Activated gamma-delta T cell treated with anti-CD3 and anti-CD28 coated beads, Interleukin-2, amount 50 U/mL, for 16 hours (primary cell): ENCODE data around the gene SPTBN1.
A peak's percentile ranks its signal among the peaks of the same experiment; 100 is the strongest.

Experiments
- DNase-seq: peaks from one replicate; pipeline ENCODE4 v3.0.0-alpha.2; 2020; ENCODE audit warnings: low read depth

The SPTBN1 gene

GRCh38 chr2:54455563-54456361 is at the start of gene SPTBN1:
Gene SPTBN1 (plus strand): TSS chr2:54456327. CDS start chr2:54526419, 70,092 bp downstream.
- no peak for DNase-seq

- no peak for DNase-seq
These were observed 48.4 kb upstream of the SPTBN1 start for GRCh38 chr2:54407693-54408092.

- DNase-seq: no peak
These were observed 47.8 kb upstream of the SPTBN1 start for GRCh38 chr2:54408288-54408687.

GRCh38 chr2:54409752-54410151 is 46.4 kb upstream of the SPTBN1 start:
- no peak for DNase-seq

- no peak for DNase-seq
These were observed 44.2 kb upstream of the SPTBN1 start for GRCh38 chr2:54411801-54412354.

GRCh38 chr2:54416166-54416813 is 39.8 kb upstream of the SPTBN1 start:
- no peak for DNase-seq

- DNase-seq: no peak
These were observed 39.2 kb upstream of the SPTBN1 start for GRCh38 chr2:54416938-54417337.

- DNase-seq: no peak
These were observed 38.5 kb upstream of the SPTBN1 start for GRCh38 chr2:54417577-54417976.

GRCh38 chr2:54419388-54419787 is 36.7 kb upstream of the SPTBN1 start:
- no peak for DNase-seq

- no peak for DNase-seq
These were observed 36.1 kb upstream of the SPTBN1 start for GRCh38 chr2:54419855-54420523.

- DNase-seq: no peak
These were observed 35.5 kb upstream of the SPTBN1 start for GRCh38 chr2:54420524-54421172.

- DNase-seq: peak; percentile 12
These were observed 34.0 kb upstream of the SPTBN1 start for GRCh38 chr2:54422072-54422581.

- DNase-seq: no peak
These were observed 32.9 kb upstream of the SPTBN1 start for GRCh38 chr2:54423213-54423612.

- DNase-seq: no peak
These were observed 31.5 kb upstream of the SPTBN1 start for GRCh38 chr2:54424555-54425163.

GRCh38 chr2:54428108-54428831 is 27.9 kb upstream of the SPTBN1 start:
- no peak for DNase-seq

GRCh38 chr2:54429054-54429453 is 27.1 kb upstream of the SPTBN1 start:
- no peak for DNase-seq

GRCh38 chr2:54429811-54430551 is 26.1 kb upstream of the SPTBN1 start:
- DNase-seq: no peak

- no peak for DNase-seq
These were observed 25.5 kb upstream of the SPTBN1 start for GRCh38 chr2:54430649-54431048.

GRCh38 chr2:54432251-54433015 is 23.7 kb upstream of the SPTBN1 start:
- no peak for DNase-seq
